Chondrocyte (in vitro differentiated cells): ENCODE results near the gene ARHGEF18. TPM values are rescaled to one million over a fixed set of nuclear protein-coding genes. Genes with fewer than 3 reads are reported as not detected.
A peak's percentile ranks its signal among the peaks of the same experiment; 100 is the strongest.

Source experiments
- DNase-seq: peaks from one replicate; pipeline ENCODE4 v3.0.0; 2021; ENCODE audit warnings: mixed read lengths, low spot score
- H3K27ac Mint-ChIP-seq: one replicate; pipeline ENCODE4 v1.8.0; 2021; ENCODE audit warnings: mild to moderate bottlenecking, moderate library complexity, mixed read lengths; ENCODE audit not compliant: unreplicated experiment
- H3K27me3 Mint-ChIP-seq: 2 replicates; pipeline ENCODE4 v1.8.0; 2021; ENCODE audit warnings: low read depth, mixed read lengths
- H3K36me3 Mint-ChIP-seq: 2 replicates; pipeline ENCODE4 v1.8.0; 2021; ENCODE audit warnings: low read depth, mixed read lengths
- H3K4me1 Mint-ChIP-seq: 2 replicates; pipeline ENCODE4 v1.8.0; 2021; ENCODE audit warnings: low read depth, mild to moderate bottlenecking, mixed read lengths
- H3K4me3 Mint-ChIP-seq: one replicate; pipeline ENCODE4 v1.8.0; 2021; ENCODE audit warnings: mild to moderate bottlenecking, moderate library complexity, mixed read lengths; ENCODE audit not compliant: unreplicated experiment
- H3K9me3 Mint-ChIP-seq: 2 replicates; pipeline ENCODE4 v1.8.0; 2021; ENCODE audit warnings: low read depth, mixed read lengths
- CTCF ChIP-seq: fragments of 200-600 bp; sonication (generic); IDR thresholded peaks from 2 replicates; pipeline ENCODE4 v1.5.0; 2021; ENCODE audit warnings: antibody characterized with exemption, mild to moderate bottlenecking, moderate library complexity
- total RNA-seq: library from RNA; stranded (reverse); gene quantifications from 3 replicates; pipeline ENCODE4 v1.2.1, GENCODE V29; 2021

Gene ARHGEF18
- total RNA-seq, 1 donor from 2014 or later = 36.4 TPM

- Mint-ChIP-seq H3K4me1 (peaks cover 28% of the 10 kb centered on the region), H3K4me3 (peak overlapping the region; percentile 90), H3K27ac (no peak overlapping the region), H3K27me3 (no peaks in the 10 kb centered on the region), H3K36me3 (no peaks in the 10 kb centered on the region), H3K9me3 (no peaks in the 10 kb centered on the region)
- DNase-seq = no peak
- TF ChIP-seq CTCF = no peak
These were observed 44.7 kb downstream of the ARHGEF18 start for GRCh38 chr19:7393459-7393858.

DNA sequence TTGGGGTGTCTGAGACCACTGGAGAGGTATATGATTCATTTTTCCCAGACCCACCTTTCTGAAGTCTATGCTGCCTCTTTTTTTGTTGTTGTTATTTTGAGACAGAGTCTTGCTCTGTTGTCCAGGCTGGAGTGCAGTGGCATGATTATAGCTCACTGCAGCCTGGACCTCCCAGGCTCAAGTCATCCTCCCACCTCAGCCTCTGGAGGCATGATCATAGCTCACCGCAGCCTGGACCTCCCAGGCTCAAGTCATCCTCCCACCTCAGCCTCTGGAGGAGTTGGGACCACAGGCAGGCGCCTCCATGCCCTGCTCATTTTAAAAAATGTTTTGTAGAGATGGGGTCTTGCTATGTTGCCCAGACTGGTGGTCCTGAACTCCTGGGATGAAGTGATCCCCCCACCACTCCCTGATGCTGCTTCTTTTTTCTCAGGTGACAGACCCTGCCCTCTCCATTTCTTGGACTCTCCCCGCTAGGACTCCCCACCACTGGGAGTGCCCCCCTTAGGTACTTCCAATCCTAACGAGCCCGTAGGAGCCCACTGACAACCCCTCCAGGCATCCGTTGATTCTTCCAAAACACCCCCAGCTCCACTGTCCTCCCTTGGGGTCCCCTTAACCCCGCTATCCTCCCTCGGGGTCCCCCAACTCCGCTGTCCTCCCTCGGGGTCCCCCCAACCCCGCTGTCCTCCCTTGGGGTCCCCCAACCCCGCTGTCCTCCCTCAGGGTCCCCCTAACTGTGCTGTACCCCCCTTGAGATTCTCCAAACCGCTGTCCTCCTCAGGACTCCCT, 45.4 kb downstream of the ARHGEF18 start:
- Mint-ChIP-seq H3K4me3 (peak overlapping the region; percentile 90), H3K27ac (peak overlapping the region; percentile 22), H3K27me3 (no peaks in the 10 kb centered on the region), H3K36me3 (no peaks in the 10 kb centered on the region), H3K9me3 (no peaks in the 10 kb centered on the region), H3K4me1 (peaks cover 35% of the 10 kb centered on the region)
- no peak for DNase-seq
- TF ChIP-seq CTCF = no peak

GRCh38 chr19:7394731-7395359, 46.1 kb downstream of the ARHGEF18 start:
- Mint-ChIP-seq H3K4me1 (peaks cover 41% of the 10 kb centered on the region), H3K36me3 (no peaks in the 10 kb centered on the region), H3K27me3 (no peaks in the 10 kb centered on the region), H3K4me3 (peak overlapping the region; percentile 90), H3K9me3 (no peaks in the 10 kb centered on the region), H3K27ac (peak overlapping the region; percentile 81)
- DNase-seq = no peak
- peak; percentile 1 for TF ChIP-seq CTCF

- H3K4me1 Mint-ChIP-seq = peaks cover 41% of the 10 kb centered on the region
- no peaks in the 10 kb centered on the region for H3K36me3 Mint-ChIP-seq
- H3K27ac Mint-ChIP-seq = peak overlapping the region; percentile 58
- TF ChIP-seq CTCF = no peak
- peak overlapping the region; percentile 90 for H3K4me3 Mint-ChIP-seq
- DNase-seq = no peak
- H3K9me3 Mint-ChIP-seq = no peaks in the 10 kb centered on the region
- H3K27me3 Mint-ChIP-seq = no peaks in the 10 kb centered on the region
These were observed 46.8 kb downstream of the ARHGEF18 start for GRCh38 chr19:7395360-7396066.

DNA sequence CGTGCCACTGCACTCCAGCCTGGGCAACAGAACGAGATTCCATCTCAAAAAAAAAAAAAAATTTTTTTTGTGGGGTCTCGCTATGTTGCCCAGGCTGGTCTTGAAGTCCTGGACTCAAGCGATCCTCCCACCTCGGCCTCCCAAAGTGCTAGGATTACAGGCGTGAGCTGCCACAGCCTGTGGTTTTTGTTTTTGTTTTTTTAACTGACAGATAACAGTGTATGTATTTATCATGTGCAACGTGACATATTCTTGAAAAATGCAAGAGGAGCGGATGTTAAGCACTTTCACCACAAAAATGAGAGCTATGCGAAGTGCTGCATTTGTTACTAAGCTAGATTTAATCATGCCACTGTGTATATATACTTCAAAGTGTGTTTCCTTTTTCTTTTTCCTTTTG, 49.0 kb downstream of the ARHGEF18 start:
- Mint-ChIP-seq H3K27ac (peak overlapping the region; percentile 91), H3K4me1 (peaks cover 38% of the 10 kb centered on the region), H3K27me3 (no peaks in the 10 kb centered on the region), H3K9me3 (no peaks in the 10 kb centered on the region), H3K4me3 (no peak overlapping the region), H3K36me3 (no peaks in the 10 kb centered on the region)
- no peak for DNase-seq
- TF ChIP-seq CTCF = no peak
